ENCODE results near the gene VCAN.

The VCAN gene

DNA sequence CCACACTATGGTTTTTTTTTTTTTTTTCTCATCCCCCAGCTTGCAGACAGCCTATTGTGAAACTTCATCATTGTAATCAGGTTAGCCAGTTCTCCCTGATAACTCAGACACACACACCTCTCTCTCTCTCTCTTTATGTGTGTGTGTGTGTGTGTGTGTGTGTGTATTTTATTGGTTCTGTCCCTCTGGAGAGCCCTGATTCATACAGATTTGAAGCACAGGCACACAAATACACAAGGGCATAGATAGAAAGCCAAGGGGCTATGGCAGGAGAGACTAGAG lies 20.6 kb upstream of the VCAN start:
- DNase-seq (ENCODE audit: low read depth, low spot score), result no peak
- Histone ChIP-seq H3K4me3 (no peak overlapping the region), H3K27ac (no peak overlapping the region), H3K9me3 (ENCODE audit: low read depth, low read length) (peaks cover 7% of the 10 kb centered on the region; the same call in 1 of the 2 replicates), H3K9ac (ENCODE audit: insufficient read length) (no peak overlapping the region), H3K36me3 (ENCODE audit: insufficient read depth, low read length) (no peaks in the 10 kb centered on the region)
- no peak for TF ChIP-seq POLR2AphosphoS5 (IDR thresholded peaks at IDR 0.05; ENCODE audit: borderline replicate concordance, low read depth, low read length)
- no peak for TF ChIP-seq FOXP2 (optimal IDR thresholded peaks at IDR 0.05; ENCODE audit: control extremely low read depth, extremely low read length, insufficient read depth)
- TF ChIP-seq EZH2 (IDR thresholded peaks at IDR 0.05), result no peak

DNA sequence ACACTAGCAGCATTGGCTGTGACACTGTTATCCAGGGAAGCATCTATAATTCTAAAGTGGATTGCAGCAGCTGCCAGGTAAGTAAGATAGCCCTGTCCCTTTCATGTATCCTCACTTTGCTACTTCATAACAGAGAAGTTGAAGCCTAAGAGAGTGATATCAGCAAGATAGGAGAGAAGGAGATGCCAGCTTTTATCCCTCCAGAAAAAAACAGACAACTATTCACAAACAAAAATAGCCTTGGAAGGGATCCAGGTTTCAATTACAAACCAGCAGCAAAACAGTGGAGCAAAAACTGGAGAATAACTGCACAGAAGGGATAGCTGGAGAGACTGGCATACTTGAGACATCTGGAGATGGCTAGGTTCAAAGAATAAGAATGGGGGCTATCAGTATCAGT lies 19.6 kb upstream of the VCAN start:
- H3K9ac ChIP-seq (ENCODE audit: insufficient read length), result no peak overlapping the region
- H3K27ac ChIP-seq, result no peak overlapping the region
- no peak for DNase-seq (ENCODE audit: low read depth, low spot score)
- H3K9me3 ChIP-seq (ENCODE audit: low read depth, low read length), result peaks cover 7% of the 10 kb centered on the region; the same call in 1 of the 2 replicates
- no peaks in the 10 kb centered on the region for H3K36me3 ChIP-seq (ENCODE audit: insufficient read depth, low read length)
- no peak for TF ChIP-seq FOXP2 (optimal IDR thresholded peaks at IDR 0.05; ENCODE audit: control extremely low read depth, extremely low read length, insufficient read depth)
- TF ChIP-seq EZH2 (IDR thresholded peaks at IDR 0.05), result no peak
- TF ChIP-seq POLR2AphosphoS5 (IDR thresholded peaks at IDR 0.05; ENCODE audit: borderline replicate concordance, low read depth, low read length), result no peak
- H3K4me3 ChIP-seq, result no peak overlapping the region

DNA sequence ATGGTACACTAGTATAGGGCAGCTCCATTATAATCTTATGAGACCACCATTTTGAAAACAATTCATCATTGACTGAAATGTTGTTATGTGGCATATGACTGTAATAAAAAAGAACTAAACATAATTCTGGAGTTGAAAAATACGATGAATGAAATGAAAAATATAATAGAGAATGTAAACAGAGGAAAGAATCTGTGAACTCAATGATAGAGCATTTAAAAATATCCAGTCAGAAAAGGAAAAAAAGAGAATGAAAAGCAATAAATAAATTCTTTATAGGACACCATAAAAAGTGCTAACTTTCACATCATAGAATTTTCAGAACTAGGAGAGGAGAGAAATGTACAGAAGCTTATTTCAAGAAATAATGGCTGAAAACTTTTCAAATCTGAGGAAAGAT lies 17.6 kb upstream of the VCAN start:
- Histone ChIP-seq H3K36me3 (ENCODE audit: insufficient read depth, low read length) (no peaks in the 10 kb centered on the region), H3K9ac (ENCODE audit: insufficient read length) (no peak overlapping the region), H3K9me3 (ENCODE audit: low read depth, low read length) (peaks cover 7% of the 10 kb centered on the region; the same call in 1 of the 2 replicates), H3K4me3 (no peak overlapping the region), H3K27ac (no peak overlapping the region)
- no peak for DNase-seq (ENCODE audit: low read depth, low spot score)
- TF ChIP-seq FOXP2 (optimal IDR thresholded peaks at IDR 0.05; ENCODE audit: control extremely low read depth, extremely low read length, insufficient read depth), result no peak
- no peak for TF ChIP-seq POLR2AphosphoS5 (IDR thresholded peaks at IDR 0.05; ENCODE audit: borderline replicate concordance, low read depth, low read length)
- no peak for TF ChIP-seq EZH2 (IDR thresholded peaks at IDR 0.05)

DNA sequence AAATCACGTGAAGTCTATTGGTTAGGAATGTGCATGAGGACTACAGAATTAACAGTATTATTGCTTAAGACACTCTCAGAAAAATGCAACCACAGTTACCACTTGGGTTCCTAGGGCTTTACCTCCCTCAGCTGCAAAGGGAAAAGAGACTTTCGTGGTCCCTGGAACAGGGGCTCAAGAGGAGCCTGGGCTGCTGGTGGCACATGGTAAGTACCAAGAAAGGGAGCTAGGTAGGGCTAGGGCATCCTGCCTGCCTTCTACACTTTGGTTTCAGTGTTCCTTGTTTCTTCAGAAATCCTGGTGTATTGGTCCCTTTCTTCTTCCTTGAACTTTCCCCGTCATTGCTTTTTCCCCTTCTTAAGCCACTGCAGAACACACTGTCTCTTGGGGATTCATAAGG lies 7.3 kb upstream of the VCAN start:
- no peak overlapping the region for H3K9ac ChIP-seq (ENCODE audit: insufficient read length)
- H3K36me3 ChIP-seq (ENCODE audit: insufficient read depth, low read length), result no peaks in the 10 kb centered on the region
- H3K27ac ChIP-seq, result no peak overlapping the region
- no peak overlapping the region for H3K4me3 ChIP-seq
- TF ChIP-seq POLR2AphosphoS5 (IDR thresholded peaks at IDR 0.05; ENCODE audit: borderline replicate concordance, low read depth, low read length) (no peak), EZH2 (IDR thresholded peaks at IDR 0.05) (no peak), FOXP2 (optimal IDR thresholded peaks at IDR 0.05; ENCODE audit: control extremely low read depth, extremely low read length, insufficient read depth) (no peak)
- H3K9me3 ChIP-seq (ENCODE audit: low read depth, low read length), result no peaks in the 10 kb centered on the region
- no peak for DNase-seq (ENCODE audit: low read depth, low spot score)

DNA sequence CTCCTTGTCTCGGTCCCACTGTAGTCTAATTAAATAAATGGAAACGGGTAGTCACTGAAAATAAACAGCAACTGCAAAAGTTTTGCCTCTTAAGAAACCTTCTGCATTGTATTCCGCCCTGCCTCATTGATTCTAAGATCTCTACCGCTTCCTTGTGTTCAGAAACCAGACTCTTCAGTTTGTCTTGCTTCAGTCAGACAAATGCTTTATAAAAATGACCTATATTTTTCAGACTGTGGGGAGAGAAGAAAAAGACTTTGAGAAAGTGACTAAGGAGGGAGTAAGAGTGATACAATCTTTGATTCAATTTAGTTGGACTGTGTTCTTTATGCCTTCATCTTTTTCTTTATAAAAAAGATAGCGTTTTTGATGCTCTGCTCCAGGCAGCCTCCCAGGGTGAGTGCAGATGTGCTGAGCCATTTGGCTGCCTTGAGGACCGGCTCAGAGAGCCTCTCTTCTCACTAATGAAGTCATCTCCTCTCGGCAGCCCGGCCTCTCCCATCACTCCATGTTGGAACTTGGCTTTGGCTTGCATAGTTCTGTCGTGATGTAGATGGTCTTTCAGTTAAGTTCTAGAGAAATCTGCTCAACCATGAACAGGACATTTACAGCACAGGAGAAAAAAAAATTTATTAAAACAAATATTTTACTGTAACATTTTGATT lies 4.0 kb upstream of the VCAN start:
- Histone ChIP-seq H3K9ac (ENCODE audit: insufficient read length) (no peak overlapping the region), H3K4me3 (no peak overlapping the region), H3K36me3 (ENCODE audit: insufficient read depth, low read length) (no peaks in the 10 kb centered on the region), H3K27ac (no peak overlapping the region), H3K9me3 (ENCODE audit: low read depth, low read length) (no peaks in the 10 kb centered on the region)
- DNase-seq (ENCODE audit: low read depth, low spot score), result no peak
- TF ChIP-seq POLR2AphosphoS5 (IDR thresholded peaks at IDR 0.05; ENCODE audit: borderline replicate concordance, low read depth, low read length), result no peak
- no peak for TF ChIP-seq EZH2 (IDR thresholded peaks at IDR 0.05)
- no peak for TF ChIP-seq FOXP2 (optimal IDR thresholded peaks at IDR 0.05; ENCODE audit: control extremely low read depth, extremely low read length, insufficient read depth)

DNA sequence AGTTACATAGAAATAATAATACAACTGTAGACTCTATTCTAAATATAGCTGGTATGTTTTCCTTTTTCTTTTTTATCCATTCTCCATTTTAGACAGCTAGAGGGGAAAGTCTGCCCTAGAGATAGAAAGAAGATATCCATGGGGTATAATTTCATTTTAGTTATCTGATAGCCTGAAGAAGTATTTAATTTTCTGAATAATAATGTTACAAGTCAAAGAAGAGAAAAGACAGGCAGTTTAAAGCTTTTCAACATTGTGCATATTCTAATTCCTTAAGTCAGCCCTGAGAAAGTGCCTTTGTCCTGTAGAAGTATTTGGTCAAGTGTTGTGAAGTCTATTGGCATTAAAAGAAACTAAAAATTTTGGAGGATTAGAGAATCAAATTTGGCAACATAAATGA lies 2.5 kb upstream of the VCAN start:
- H3K9ac ChIP-seq (ENCODE audit: insufficient read length), result no peak overlapping the region
- H3K27ac ChIP-seq, result no peak overlapping the region
- H3K9me3 ChIP-seq (ENCODE audit: low read depth, low read length), result no peaks in the 10 kb centered on the region
- no peak overlapping the region for H3K4me3 ChIP-seq
- no peak for DNase-seq (ENCODE audit: low read depth, low spot score)
- no peaks in the 10 kb centered on the region for H3K36me3 ChIP-seq (ENCODE audit: insufficient read depth, low read length)
- TF ChIP-seq EZH2 (IDR thresholded peaks at IDR 0.05) (no peak), POLR2AphosphoS5 (IDR thresholded peaks at IDR 0.05; ENCODE audit: borderline replicate concordance, low read depth, low read length) (no peak), FOXP2 (optimal IDR thresholded peaks at IDR 0.05; ENCODE audit: control extremely low read depth, extremely low read length, insufficient read depth) (no peak)

DNA sequence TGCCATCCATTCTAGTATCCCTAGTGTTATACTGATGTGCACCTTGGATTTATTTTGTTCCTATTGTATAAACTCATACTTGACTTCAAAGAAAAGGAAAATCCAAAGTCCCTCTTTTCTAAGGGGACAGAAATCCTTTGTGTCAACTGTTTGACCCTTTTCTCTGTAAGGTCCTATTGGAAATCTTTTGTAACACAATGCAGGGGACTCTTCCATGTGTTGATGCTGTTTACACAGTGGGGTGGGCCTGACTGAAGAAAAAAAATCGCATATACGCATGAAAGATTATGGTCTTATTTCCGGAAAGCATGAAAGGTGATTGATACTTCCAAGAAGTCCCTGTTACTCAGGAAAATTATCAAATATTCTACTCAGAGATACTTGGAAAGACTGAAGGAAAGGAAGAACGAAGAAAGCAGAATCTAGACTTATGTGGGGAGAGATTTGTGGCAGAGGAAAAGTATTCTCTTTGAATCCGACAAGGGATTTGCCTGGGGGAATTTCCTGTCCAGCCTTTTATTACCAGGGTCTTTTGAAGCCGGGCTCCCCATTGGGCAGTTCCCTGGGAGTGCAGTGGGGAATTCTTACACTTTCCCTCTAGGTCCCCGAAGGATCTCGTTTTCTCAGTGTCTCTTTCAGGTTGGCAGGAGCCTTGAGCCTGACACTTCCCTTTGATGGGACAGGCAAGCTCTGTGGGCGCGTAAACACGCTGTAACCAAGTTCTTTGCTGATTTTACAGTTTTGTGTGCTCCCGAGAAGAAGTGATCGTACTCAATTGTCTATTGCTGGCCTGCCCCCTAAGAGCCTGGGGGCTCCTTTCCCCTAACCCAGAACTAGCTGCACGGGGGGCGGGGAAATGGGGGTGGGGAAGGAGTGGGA lies 779 bp upstream of the VCAN start:
- no peak overlapping the region for H3K27ac ChIP-seq
- peak overlapping the region; percentile 87 for H3K4me3 ChIP-seq
- H3K36me3 ChIP-seq (ENCODE audit: insufficient read depth, low read length), result no peaks in the 10 kb centered on the region
- DNase-seq (ENCODE audit: low read depth, low spot score), result no peak
- no peaks in the 10 kb centered on the region for H3K9me3 ChIP-seq (ENCODE audit: low read depth, low read length)
- H3K9ac ChIP-seq (ENCODE audit: insufficient read length), result no peak overlapping the region
- TF ChIP-seq POLR2AphosphoS5 (IDR thresholded peaks at IDR 0.05; ENCODE audit: borderline replicate concordance, low read depth, low read length), result no peak
- TF ChIP-seq FOXP2 (optimal IDR thresholded peaks at IDR 0.05; ENCODE audit: control extremely low read depth, extremely low read length, insufficient read depth), result no peak
- TF ChIP-seq EZH2 (IDR thresholded peaks at IDR 0.05), result no peak

DNA sequence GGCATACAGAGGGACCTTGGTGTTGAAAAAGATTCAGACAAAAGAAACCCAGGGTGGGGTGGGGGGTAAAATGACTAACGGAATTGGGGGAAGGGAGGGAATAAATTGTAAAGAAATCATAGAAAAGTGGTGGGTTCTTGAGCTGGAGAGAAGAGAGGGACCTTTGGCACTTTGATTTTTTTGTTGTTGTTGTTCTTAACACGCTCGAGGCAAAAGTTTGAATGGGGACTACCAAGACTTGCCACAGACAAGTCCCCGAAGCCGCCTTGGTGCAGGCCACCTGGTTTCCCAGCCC lies 616 bp downstream of the VCAN start:
- H3K4me3 ChIP-seq, result peak overlapping the region; percentile 87
- H3K27ac ChIP-seq, result no peak overlapping the region
- H3K9ac ChIP-seq (ENCODE audit: insufficient read length), result no peak overlapping the region
- no peaks in the 10 kb centered on the region for H3K9me3 ChIP-seq (ENCODE audit: low read depth, low read length)
- no peaks in the 10 kb centered on the region for H3K36me3 ChIP-seq (ENCODE audit: insufficient read depth, low read length)
- DNase-seq (ENCODE audit: low read depth, low spot score), result no peak
- TF ChIP-seq FOXP2 (optimal IDR thresholded peaks at IDR 0.05; ENCODE audit: control extremely low read depth, extremely low read length, insufficient read depth), result no peak
- no peak for TF ChIP-seq POLR2AphosphoS5 (IDR thresholded peaks at IDR 0.05; ENCODE audit: borderline replicate concordance, low read depth, low read length)
- no peak for TF ChIP-seq EZH2 (IDR thresholded peaks at IDR 0.05)

All from SK-N-MC (cell line).